ENCODE data around the gene PRDM1. TPM values are rescaled to one million over a fixed set of nuclear protein-coding genes. Genes with fewer than 3 reads are reported as not detected.

PRDM1 gene
- total RNA-seq, 2 experiments from 2014 or later: 24.6 to 24.7 TPM

DNA sequence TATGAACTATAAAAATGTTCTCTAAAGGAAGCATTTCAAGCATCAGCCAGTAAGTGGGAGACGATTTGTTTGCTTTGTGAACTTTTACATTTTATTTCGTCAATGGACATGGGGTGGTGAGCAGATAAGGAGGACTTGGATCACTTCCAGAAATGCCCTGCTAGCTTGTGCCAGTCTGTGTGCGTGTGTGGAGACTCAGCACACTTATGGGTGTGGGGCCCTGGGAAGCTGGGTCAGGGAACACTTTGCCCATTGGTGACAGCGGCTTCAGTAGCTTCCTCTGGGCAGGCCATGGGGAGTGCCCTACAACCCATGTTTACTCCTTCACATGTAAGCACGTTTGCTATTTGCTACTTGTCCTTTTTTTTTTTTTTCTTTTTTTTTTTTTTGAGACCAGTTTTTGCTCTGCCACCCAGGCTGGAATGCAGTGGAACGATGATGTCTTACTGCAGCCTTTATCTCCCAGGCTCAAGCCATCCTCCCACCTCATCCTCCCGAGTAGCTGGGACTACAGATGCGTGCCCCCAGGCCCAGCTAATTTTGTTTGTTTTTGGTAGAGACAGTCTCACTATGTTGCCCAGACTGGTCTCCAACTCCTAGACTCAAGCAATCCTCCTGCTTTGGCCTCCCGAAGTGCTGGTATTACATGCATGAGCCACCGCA, 24.2 kb downstream of the PRDM1 start:
- no peak for DNase-seq
- CTCF ChIA-PET: interaction anchor here (1.4 to 3.6 kb wide), 2 partner anchors 18 to 113 kb away, joined by 3 to 18 read pairs; no protein-coding TSS in a partner anchor
- no peaks in the 10 kb centered on the region for H3K9me3 Mint-ChIP-seq
- H3K27me3 Mint-ChIP-seq: peaks cover 20% of the 10 kb centered on the region
- no peak for ATAC-seq
- no peak overlapping the region for H3K27ac Mint-ChIP-seq
- H3K4me3 Mint-ChIP-seq: no peak overlapping the region
- POLR2A ChIA-PET: no interaction called here
- intact Hi-C loops (cut with micrococcal nuclease): no loop called here
- H3K4me1 Mint-ChIP-seq (ENCODE audit: low read depth): peaks cover 72% of the 10 kb centered on the region
- H3K36me3 Mint-ChIP-seq (ENCODE audit: low read depth): peaks cover 37% of the 10 kb centered on the region
- TF ChIP-seq, protein P1, sequence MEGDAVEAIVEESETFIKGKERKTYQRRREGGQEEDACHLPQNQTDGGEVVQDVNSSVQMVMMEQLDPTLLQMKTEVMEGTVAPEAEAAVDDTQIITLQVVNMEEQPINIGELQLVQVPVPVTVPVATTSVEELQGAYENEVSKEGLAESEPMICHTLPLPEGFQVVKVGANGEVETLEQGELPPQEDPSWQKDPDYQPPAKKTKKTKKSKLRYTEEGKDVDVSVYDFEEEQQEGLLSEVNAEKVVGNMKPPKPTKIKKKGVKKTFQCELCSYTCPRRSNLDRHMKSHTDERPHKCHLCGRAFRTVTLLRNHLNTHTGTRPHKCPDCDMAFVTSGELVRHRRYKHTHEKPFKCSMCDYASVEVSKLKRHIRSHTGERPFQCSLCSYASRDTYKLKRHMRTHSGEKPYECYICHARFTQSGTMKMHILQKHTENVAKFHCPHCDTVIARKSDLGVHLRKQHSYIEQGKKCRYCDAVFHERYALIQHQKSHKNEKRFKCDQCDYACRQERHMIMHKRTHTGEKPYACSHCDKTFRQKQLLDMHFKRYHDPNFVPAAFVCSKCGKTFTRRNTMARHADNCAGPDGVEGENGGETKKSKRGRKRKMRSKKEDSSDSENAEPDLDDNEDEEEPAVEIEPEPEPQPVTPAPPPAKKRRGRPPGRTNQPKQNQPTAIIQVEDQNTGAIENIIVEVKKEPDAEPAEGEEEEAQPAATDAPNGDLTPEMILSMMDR (IDR thresholded peaks at IDR 0.05): no peak

DNA sequence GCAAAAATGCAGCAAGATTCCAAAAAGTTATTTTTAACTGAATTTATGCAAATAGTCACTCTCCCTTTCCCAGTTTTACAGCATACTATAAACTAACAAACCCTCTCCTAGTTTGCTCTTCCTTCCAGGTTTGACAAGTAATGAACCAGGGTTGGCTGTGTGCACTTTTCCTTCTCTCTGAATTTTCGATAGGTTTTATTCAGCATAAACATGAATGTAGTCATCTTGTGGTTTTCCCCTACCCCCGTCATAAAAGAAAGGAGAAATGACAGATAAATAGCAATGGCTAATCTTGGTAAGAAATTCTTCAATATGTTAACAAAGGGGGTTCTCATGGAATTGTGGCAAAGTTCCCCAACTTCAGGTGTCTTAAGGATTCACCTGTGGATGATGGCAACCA, 26.3 kb downstream of the PRDM1 start:
- ATAC-seq (peak; percentile 17), DNase-seq (no peak)
- H3K4me3 Mint-ChIP-seq: peak overlapping the region; percentile 5
- TF ChIP-seq, protein P1 (IDR thresholded peaks at IDR 0.05): no peak
- peaks cover 20% of the 10 kb centered on the region for H3K27me3 Mint-ChIP-seq
- H3K36me3 Mint-ChIP-seq (ENCODE audit: low read depth): peaks cover 17% of the 10 kb centered on the region
- no peaks in the 10 kb centered on the region for H3K9me3 Mint-ChIP-seq
- H3K4me1 Mint-ChIP-seq (ENCODE audit: low read depth): peaks cover 78% of the 10 kb centered on the region
- ChIA-PET POLR2A (interaction anchor here (1.0 to 5.3 kb wide), 5 partner anchors 9 to 87 kb away, joined by 3 to 28 read pairs (median 4); no protein-coding TSS in a partner anchor), CTCF (interaction anchor here (1.0 to 4.4 kb wide), 6 partner anchors 9 to 188 kb away, joined by 3 to 18 read pairs (median 4); no protein-coding TSS in a partner anchor)
- intact Hi-C loops (cut with micrococcal nuclease): no loop called here
- H3K27ac Mint-ChIP-seq: peak overlapping the region; percentile 66

DNA sequence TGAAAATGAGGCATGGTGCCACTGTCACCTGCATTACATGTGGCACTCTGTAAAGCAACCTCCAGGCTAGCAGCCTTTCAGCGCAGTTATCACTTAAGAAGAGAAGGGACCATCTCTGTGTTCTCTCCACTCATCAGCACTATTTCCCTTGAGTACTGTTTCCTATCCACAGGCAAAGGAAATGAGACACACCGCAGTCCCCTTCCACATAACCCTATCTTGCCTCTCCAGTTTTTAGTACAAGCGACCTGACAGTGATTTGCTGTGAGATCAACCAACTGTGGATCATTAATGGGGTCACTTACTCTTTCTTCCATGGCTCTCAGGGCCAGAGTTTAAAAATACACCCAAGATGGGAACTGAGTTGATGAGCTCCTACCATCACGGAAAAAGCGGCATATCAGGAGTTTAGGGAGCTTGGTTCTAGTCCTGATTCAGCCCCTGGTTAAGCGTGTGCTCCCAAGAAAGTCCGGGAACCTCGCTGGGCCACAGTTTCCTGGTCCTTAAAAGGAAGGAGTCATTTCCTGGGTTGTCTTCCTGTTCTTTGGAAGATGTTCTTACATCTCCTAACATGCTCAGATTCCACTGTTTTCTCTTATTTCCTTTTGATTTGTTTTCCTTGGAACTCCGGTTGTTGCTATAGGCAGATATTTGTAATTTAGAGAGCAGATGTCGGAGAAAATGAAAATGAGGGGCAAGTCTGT, 27.3 kb downstream of the PRDM1 start:
- Mint-ChIP-seq H3K4me1 (ENCODE audit: low read depth) (peaks cover 81% of the 10 kb centered on the region), H3K36me3 (ENCODE audit: low read depth) (peaks cover 10% of the 10 kb centered on the region), H3K27me3 (peaks cover 20% of the 10 kb centered on the region), H3K9me3 (no peaks in the 10 kb centered on the region), H3K4me3 (peak overlapping the region; percentile 31), H3K27ac (peak overlapping the region; percentile 71)
- POLR2A ChIA-PET: interaction anchor here (1.2 to 5.3 kb wide), 6 partner anchors 10 to 86 kb away, joined by 3 to 28 read pairs (median 8); no protein-coding TSS in a partner anchor
- CTCF ChIA-PET: interaction anchor here (1.2 to 4.4 kb wide), 5 partner anchors 18 to 187 kb away, joined by 3 to 18 read pairs (median 6); no protein-coding TSS in a partner anchor
- ATAC-seq (no peak), DNase-seq (peak; percentile 22)
- intact Hi-C loops (cut with micrococcal nuclease): no loop called here
- TF ChIP-seq, protein P1 (IDR thresholded peaks at IDR 0.05): no peak

DNA sequence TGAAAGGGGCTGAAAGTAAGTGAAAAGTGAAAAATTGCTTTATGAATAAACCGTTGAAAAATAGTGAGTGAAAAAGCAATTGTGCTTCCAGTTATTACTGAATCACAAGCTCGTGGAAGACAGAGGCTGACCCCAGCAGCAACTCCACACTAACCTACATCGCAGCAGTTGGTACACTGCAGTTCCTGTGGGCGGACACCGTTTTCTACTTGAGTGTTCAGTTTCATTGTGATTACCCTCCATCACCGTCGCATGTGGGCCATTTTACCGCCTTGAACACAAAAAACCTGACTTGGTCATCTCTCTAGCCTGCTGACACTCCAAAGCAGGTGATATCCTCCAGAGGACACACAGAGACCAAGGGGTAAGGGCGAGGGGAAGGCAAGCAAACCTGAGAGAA, 28.4 kb downstream of the PRDM1 start:
- TF ChIP-seq, protein P1 (IDR thresholded peaks at IDR 0.05): no peak
- Mint-ChIP-seq H3K4me3 (peak overlapping the region; percentile 46), H3K36me3 (ENCODE audit: low read depth) (peaks cover 4% of the 10 kb centered on the region), H3K27ac (peak overlapping the region; percentile 71), H3K9me3 (peaks cover 8% of the 10 kb centered on the region), H3K27me3 (peaks cover 16% of the 10 kb centered on the region), H3K4me1 (ENCODE audit: low read depth) (peaks cover 89% of the 10 kb centered on the region)
- ChIA-PET POLR2A (interaction anchor here (1.0 to 5.3 kb wide), 10 partner anchors 11 to 73 kb away, joined by 3 to 28 read pairs (median 5); no protein-coding TSS in a partner anchor), CTCF (interaction anchor here (1.2 to 4.4 kb wide), 3 partner anchors 12 to 108 kb away, joined by 3 to 12 read pairs (median 6); no protein-coding TSS in a partner anchor)
- intact Hi-C loops (cut with micrococcal nuclease): loop anchor here (1.0 to 2.0 kb wide), 2 partner anchors 16 to 72 kb away; no protein-coding TSS in a partner anchor
- DNase-seq: peak; percentile 93
- ATAC-seq: peak; percentile 74
